ENCODE measurements around the gene PILRB. TPM values are rescaled to one million over a fixed set of nuclear protein-coding genes. Genes with fewer than 3 reads are reported as not detected.

PILRB gene
- total RNA-seq, 3 donors from 2014 or later: 36.4 to 95.3 (median 54.3) TPM

GRCh38 chr7:100400041-100400440, 42.1 kb downstream of the PILRB start:
- ATAC-seq (no peak), DNase-seq (no peak)
- H3K36me3 ChIP-seq (ENCODE audit: low read depth): no peaks in the 10 kb centered on the region
- H3K4me3 ChIP-seq: no peak overlapping the region
- TF ChIP-seq CTCF (IDR thresholded peaks at IDR 0.05): no peak
- no peaks in the 10 kb centered on the region for H3K4me1 ChIP-seq (ENCODE audit: low read depth)
- H3K9me3 ChIP-seq: no peaks in the 10 kb centered on the region
- intact Hi-C loops (cut with DNase I, micrococcal nuclease): no loop called here

- no peaks in the 10 kb centered on the region for H3K9me3 ChIP-seq
- DNase-seq (no peak), ATAC-seq (peak; percentile 37)
- intact Hi-C loops (cut with DNase I, micrococcal nuclease): no loop called here
- H3K4me1 ChIP-seq (ENCODE audit: low read depth): no peaks in the 10 kb centered on the region
- no peak overlapping the region for H3K4me3 ChIP-seq
- no peaks in the 10 kb centered on the region for H3K36me3 ChIP-seq (ENCODE audit: low read depth)
- no peak for TF ChIP-seq CTCF (IDR thresholded peaks at IDR 0.05)
These were observed 42.7 kb downstream of the PILRB start for GRCh38 chr7:100400656-100401055.

GRCh38 chr7:100401811-100402210, 43.9 kb downstream of the PILRB start:
- no peaks in the 10 kb centered on the region for H3K9me3 ChIP-seq
- intact Hi-C loops (cut with DNase I, micrococcal nuclease): no loop called here
- DNase-seq (no peak), ATAC-seq (no peak)
- H3K4me3 ChIP-seq: no peak overlapping the region
- TF ChIP-seq CTCF (IDR thresholded peaks at IDR 0.05): no peak
- H3K4me1 ChIP-seq (ENCODE audit: low read depth): no peaks in the 10 kb centered on the region
- no peaks in the 10 kb centered on the region for H3K36me3 ChIP-seq (ENCODE audit: low read depth)

- Histone ChIP-seq H3K36me3 (ENCODE audit: low read depth) (no peaks in the 10 kb centered on the region), H3K4me3 (no peak overlapping the region), H3K9me3 (no peaks in the 10 kb centered on the region), H3K4me1 (ENCODE audit: low read depth) (no peaks in the 10 kb centered on the region)
- no peak for DNase-seq
- intact Hi-C loops (cut with DNase I, micrococcal nuclease): no loop called here
- ATAC-seq: no peak
- no peak for TF ChIP-seq CTCF (IDR thresholded peaks at IDR 0.05)
These were observed 44.3 kb downstream of the PILRB start for GRCh38 chr7:100402241-100402640.

- no peaks in the 10 kb centered on the region for H3K9me3 ChIP-seq
- DNase-seq (no peak), ATAC-seq (no peak)
- no peaks in the 10 kb centered on the region for H3K36me3 ChIP-seq (ENCODE audit: low read depth)
- intact Hi-C loops (cut with DNase I, micrococcal nuclease): no loop called here
- no peak overlapping the region for H3K4me3 ChIP-seq
- no peaks in the 10 kb centered on the region for H3K4me1 ChIP-seq (ENCODE audit: low read depth)
- TF ChIP-seq CTCF (IDR thresholded peaks at IDR 0.05): no peak
These were observed 48.9 kb downstream of the PILRB start for GRCh38 chr7:100406767-100407166.

All from mucosa of descending colon (tissue), 3 donors.